Loucy (cell line): Measurements from ENCODE around the gene ASB16.

Source experiments
- H2AFZ ChIP-seq: fragments of 200-600 bp; sonication (generic); 2 replicates; pipeline ENCODE4 v1.6.0; 2016; ENCODE audit warnings: antibody characterized with exemption, mild to moderate bottlenecking, low read length, moderate library complexity
- H3F3A ChIP-seq: fragments of 200-600 bp; 2 replicates; pipeline ENCODE4 v1.6.0; 2016; ENCODE audit warnings: antibody characterized with exemption, low read depth, mild to moderate bottlenecking
- H3K27me3 ChIP-seq: fragments of 200-600 bp; sonication (generic); 2 replicates; pipeline ENCODE4 v1.6.1; 2014; ENCODE audit warnings: low read length, mild to moderate bottlenecking; ENCODE audit not compliant: insufficient read depth, poor library complexity, severe bottlenecking
- H3K36me3 ChIP-seq: fragments of 200-600 bp; sonication (generic); 2 replicates; pipeline ENCODE4 v1.6.1; 2016; ENCODE audit warnings: low read length; ENCODE audit not compliant: insufficient read depth
- H3K4me1 ChIP-seq: fragments of 200-600 bp; sonication (generic); 2 replicates; pipeline ENCODE4 v1.5.1; 2014; ENCODE audit warnings: low read length, mild to moderate bottlenecking; ENCODE audit not compliant: insufficient read depth, poor library complexity, severe bottlenecking
- H3K4me2 ChIP-seq: fragments of 200-600 bp; sonication (generic); 2 replicates; pipeline ENCODE4 v1.6.0; 2014; ENCODE audit warnings: antibody characterized with exemption, low read length, low read depth, mild to moderate bottlenecking; ENCODE audit not compliant: poor library complexity, severe bottlenecking
- H3K4me3 ChIP-seq: fragments of 200-600 bp; sonication (generic); 2 replicates; pipeline ENCODE4 v1.5.1; 2014; ENCODE audit warnings: low read length, mild to moderate bottlenecking, mixed read lengths; ENCODE audit not compliant: poor library complexity, severe bottlenecking
- H3K79me2 ChIP-seq: fragments of 200-600 bp; sonication (generic); 2 replicates; pipeline ENCODE4 v1.6.1; 2014; ENCODE audit warnings: low read length; ENCODE audit not compliant: insufficient read depth
- H3K9ac ChIP-seq: fragments of 200-600 bp; sonication (generic); 2 replicates; pipeline ENCODE4 v1.6.0; 2014; ENCODE audit warnings: mild to moderate bottlenecking, low read depth, low read length, moderate library complexity; ENCODE audit not compliant: poor library complexity, severe bottlenecking
- H3K9me2 ChIP-seq: fragments of 200-600 bp; sonication (generic); replicated peaks from 2 replicates; pipeline ENCODE4 v1.6.1; 2016; ENCODE audit warnings: low read depth, low read length, mixed read lengths
- H3K9me3 ChIP-seq: fragments of 200-600 bp; sonication (generic); 2 replicates; pipeline ENCODE4 v1.6.1; 2014; ENCODE audit warnings: mild to moderate bottlenecking, antibody characterized with exemption, low read length, low read depth; ENCODE audit not compliant: insufficient read depth
- H4K20me1 ChIP-seq: fragments of 200-600 bp; sonication (generic); 2 replicates; pipeline ENCODE4 v1.6.0; 2014; ENCODE audit warnings: antibody characterized with exemption, low read length, mild to moderate bottlenecking; ENCODE audit not compliant: insufficient read depth, poor library complexity, severe bottlenecking
- CTCF ChIP-seq: fragments of 200-600 bp; sonication (generic); conservative IDR thresholded peaks from 2 replicates; pipeline ENCODE4 v1.5.1; 2014; ENCODE audit warnings: mild to moderate bottlenecking, antibody characterized with exemption, low read length
- EZH2phosphoT487 ChIP-seq: fragments of 200-600 bp; IDR thresholded peaks from 2 replicates; pipeline ENCODE4 v1.6.1; 2018; ENCODE audit warnings: antibody characterized with exemption, mild to moderate bottlenecking, moderate library complexity, borderline replicate concordance

Gene ASB16

GRCh38 chr17:44211281-44212265 is 41.1 kb downstream of the ASB16 start:
- no peaks in the 10 kb centered on the region for H3K27me3 ChIP-seq
- H3K4me1 ChIP-seq: peaks cover 12% of the 10 kb centered on the region
- H4K20me1 ChIP-seq: peaks cover 25% of the 10 kb centered on the region
- H3K4me2 ChIP-seq: no peak overlapping the region
- TF ChIP-seq EZH2phosphoT487 (no peak), CTCF (no peak)
- H3K9me2 ChIP-seq: no peaks in the 10 kb centered on the region
- no peak overlapping the region for H3K4me3 ChIP-seq
- no peak overlapping the region for H3K9ac ChIP-seq
- no peaks in the 10 kb centered on the region for H3F3A ChIP-seq
- peaks cover 85% of the 10 kb centered on the region; the same call in 1 of the 2 replicates for H3K36me3 ChIP-seq
- peaks cover 32% of the 10 kb centered on the region for H3K79me2 ChIP-seq
- H3K9me3 ChIP-seq: no peaks in the 10 kb centered on the region
- H2AFZ ChIP-seq: no peak overlapping the region

- no peaks in the 10 kb centered on the region for H3K27me3 ChIP-seq
- H3K4me3 ChIP-seq: no peak overlapping the region
- TF ChIP-seq CTCF: no peak
- no peak for TF ChIP-seq EZH2phosphoT487
- H3K79me2 ChIP-seq: peaks cover 44% of the 10 kb centered on the region
- H2AFZ ChIP-seq: no peak overlapping the region
- peaks cover 24% of the 10 kb centered on the region for H3K4me1 ChIP-seq
- H3K9me2 ChIP-seq: no peaks in the 10 kb centered on the region
- H3K9me3 ChIP-seq: no peaks in the 10 kb centered on the region
- H3K9ac ChIP-seq: no peak overlapping the region
- no peak overlapping the region for H3K4me2 ChIP-seq
- peaks cover 77% of the 10 kb centered on the region; the same call in 1 of the 2 replicates for H3K36me3 ChIP-seq
- H4K20me1 ChIP-seq: peaks cover 36% of the 10 kb centered on the region
- no peaks in the 10 kb centered on the region for H3F3A ChIP-seq
Observed at GRCh38 chr17:44212507-44213402, 42.3 kb downstream of the ASB16 start.

GRCh38 chr17:44213403-44214229 is 43.1 kb downstream of the ASB16 start:
- H3K4me2 ChIP-seq: no peak overlapping the region
- peaks cover 28% of the 10 kb centered on the region for H3K4me1 ChIP-seq
- H3K79me2 ChIP-seq: peaks cover 49% of the 10 kb centered on the region
- TF ChIP-seq EZH2phosphoT487 (no peak), CTCF (no peak)
- no peaks in the 10 kb centered on the region for H3K9me3 ChIP-seq
- H3K27me3 ChIP-seq: no peaks in the 10 kb centered on the region
- H4K20me1 ChIP-seq: peaks cover 41% of the 10 kb centered on the region
- no peaks in the 10 kb centered on the region for H3K9me2 ChIP-seq
- H3K9ac ChIP-seq: no peak overlapping the region
- H3K36me3 ChIP-seq: peaks cover 71% of the 10 kb centered on the region; the same call in 1 of the 2 replicates
- H3K4me3 ChIP-seq: no peak overlapping the region
- H3F3A ChIP-seq: no peaks in the 10 kb centered on the region
- no peak overlapping the region for H2AFZ ChIP-seq
